Measurements from ENCODE around the gene PHF10.
"Not testable (repeated sequence)": the region's sequence is repeated elsewhere in the genome, so short reads cannot be mapped to it uniquely, and the experiment has no call there.

PHF10 gene

GRCh38 chr6:169722362-169723199 is 1.7 kb downstream of the PHF10 start:
- DNase-seq, result peak; percentile 34

GRCh38 chr6:169720207-169720855 is 4.0 kb downstream of the PHF10 start:
- no peak for DNase-seq

GRCh38 chr6:169719117-169719516 is 5.2 kb downstream of the PHF10 start:
- no peak for DNase-seq

GRCh38 chr6:169714595-169714994 is 9.7 kb downstream of the PHF10 start:
- no peak for DNase-seq

- no peak for DNase-seq
Observed at GRCh38 chr6:169714178-169714577, 10.1 kb downstream of the PHF10 start.

GRCh38 chr6:169710009-169710408 is 14.3 kb downstream of the PHF10 start:
- no peak for DNase-seq

GRCh38 chr6:169709293-169709692 is 15.0 kb downstream of the PHF10 start:
- no peak for DNase-seq

GRCh38 chr6:169707772-169708171 is 16.5 kb downstream of the PHF10 start:
- DNase-seq, result no peak

- DNase-seq, result no peak
Observed at GRCh38 chr6:169702840-169703246, 21.5 kb downstream of the PHF10 start.

GRCh38 chr6:169701954-169702839 is 22.1 kb downstream of the PHF10 start, which contains the start of the genes C6orf120 and WDR27:
Gene C6orf120, plus strand, starts transcription at chr6:169702126. Its CDS starts 334 bp downstream, at chr6:169702460.
Gene WDR27, minus strand, starts transcription at chr6:169702029. Its CDS starts 13,024 bp downstream, at chr6:169689005.
- DNase-seq, result peak; percentile 97

GRCh38 chr6:169701311-169701953 is 22.9 kb downstream of the PHF10 start:
- DNase-seq, result no peak

GRCh38 chr6:169700296-169700695 is 24.0 kb downstream of the PHF10 start:
- no peak for DNase-seq

- not testable (repeated sequence) for DNase-seq
Observed at GRCh38 chr6:169697115-169697514, 27.2 kb downstream of the PHF10 start.

GRCh38 chr6:169695131-169695530 is 29.2 kb downstream of the PHF10 start:
- no peak for DNase-seq

- DNase-seq, result no peak
Observed at GRCh38 chr6:169692516-169692915, 31.8 kb downstream of the PHF10 start.

GRCh38 chr6:169691260-169691659 is 33.0 kb downstream of the PHF10 start:
- no peak for DNase-seq

GRCh38 chr6:169689287-169689686 is 35.0 kb downstream of the PHF10 start:
- DNase-seq, result no peak

- DNase-seq, result no peak
Observed at GRCh38 chr6:169685860-169686259, 38.4 kb downstream of the PHF10 start.

- no peak for DNase-seq
Observed at GRCh38 chr6:169684056-169684455, 40.2 kb downstream of the PHF10 start.

GRCh38 chr6:169678342-169678741 is 46.0 kb downstream of the PHF10 start:
- DNase-seq, result no peak

- DNase-seq, result no peak
Observed at GRCh38 chr6:169677096-169677495, 47.2 kb downstream of the PHF10 start.

- no peak for DNase-seq
Observed at GRCh38 chr6:169675011-169675410, 49.3 kb downstream of the PHF10 start.

GRCh38 chr6:169671563-169671962 is 52.7 kb downstream of the PHF10 start:
- no peak for DNase-seq

Measured in CD4-positive, alpha-beta T cell treated with Interleukin-15 for 1 hour (primary cell).